ENCODE data around the gene LAD1. TPM values are rescaled to one million over a fixed set of nuclear protein-coding genes. Genes with fewer than 3 reads are reported as not detected.

LAD1 gene
- total RNA-seq, 1 donor from 2014 or later, result 72.5 TPM

DNA sequence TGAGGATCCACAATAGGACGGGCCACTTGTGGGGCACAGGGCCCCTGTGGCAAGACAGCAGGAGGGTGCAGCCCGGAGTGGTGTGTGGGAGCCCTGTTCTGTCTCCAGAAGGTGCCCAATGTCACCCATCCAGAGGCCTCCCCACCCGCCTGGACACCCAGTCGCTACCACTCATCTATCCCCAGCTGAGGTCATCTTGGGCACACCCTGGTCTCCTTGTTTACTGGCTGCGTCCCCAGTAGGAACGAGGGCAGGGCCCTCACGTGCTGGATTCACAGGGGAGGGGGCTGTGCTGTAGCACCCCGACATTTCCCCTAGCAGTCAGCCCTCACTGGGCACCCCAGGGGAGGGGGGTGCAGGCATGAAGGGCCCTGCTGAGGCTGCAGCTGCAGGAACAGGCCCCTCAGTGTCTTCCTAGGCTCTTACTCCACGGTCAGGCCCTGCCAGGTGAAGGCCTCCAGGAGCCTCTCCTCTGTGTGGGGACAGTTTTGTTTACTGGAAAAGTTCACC lies 19.3 kb downstream of the LAD1 start:
- TF ChIP-seq, protein P1, sequence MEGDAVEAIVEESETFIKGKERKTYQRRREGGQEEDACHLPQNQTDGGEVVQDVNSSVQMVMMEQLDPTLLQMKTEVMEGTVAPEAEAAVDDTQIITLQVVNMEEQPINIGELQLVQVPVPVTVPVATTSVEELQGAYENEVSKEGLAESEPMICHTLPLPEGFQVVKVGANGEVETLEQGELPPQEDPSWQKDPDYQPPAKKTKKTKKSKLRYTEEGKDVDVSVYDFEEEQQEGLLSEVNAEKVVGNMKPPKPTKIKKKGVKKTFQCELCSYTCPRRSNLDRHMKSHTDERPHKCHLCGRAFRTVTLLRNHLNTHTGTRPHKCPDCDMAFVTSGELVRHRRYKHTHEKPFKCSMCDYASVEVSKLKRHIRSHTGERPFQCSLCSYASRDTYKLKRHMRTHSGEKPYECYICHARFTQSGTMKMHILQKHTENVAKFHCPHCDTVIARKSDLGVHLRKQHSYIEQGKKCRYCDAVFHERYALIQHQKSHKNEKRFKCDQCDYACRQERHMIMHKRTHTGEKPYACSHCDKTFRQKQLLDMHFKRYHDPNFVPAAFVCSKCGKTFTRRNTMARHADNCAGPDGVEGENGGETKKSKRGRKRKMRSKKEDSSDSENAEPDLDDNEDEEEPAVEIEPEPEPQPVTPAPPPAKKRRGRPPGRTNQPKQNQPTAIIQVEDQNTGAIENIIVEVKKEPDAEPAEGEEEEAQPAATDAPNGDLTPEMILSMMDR (conservative IDR thresholded peaks at IDR 0.05; ENCODE audit: low read depth, low read length), result no peak
- no peak overlapping the region for H3K4me3 ChIP-seq (ENCODE audit: low read depth, low read length)
- DNase-seq (ENCODE audit: low read depth), result no peak

DNA sequence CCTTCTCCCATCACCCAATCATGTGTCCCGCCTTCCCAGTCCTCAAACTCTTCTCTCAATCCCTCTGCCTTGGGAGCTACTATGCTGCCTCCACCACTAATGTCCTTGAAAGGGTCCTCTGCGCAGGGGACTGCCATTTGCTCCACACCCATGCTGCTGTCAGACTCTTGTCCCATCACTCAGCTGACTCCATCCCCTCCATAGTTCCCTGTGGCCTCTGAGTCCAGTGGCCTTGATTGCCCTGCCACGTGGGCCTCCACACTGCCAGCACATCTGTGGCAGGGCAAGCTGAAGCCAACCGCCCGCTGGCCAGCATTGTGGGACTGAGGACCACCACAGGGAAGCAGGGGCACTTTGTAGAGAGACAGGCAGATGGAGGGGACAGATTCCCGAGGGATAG lies 20.3 kb downstream of the LAD1 start:
- no peak overlapping the region for H3K4me3 ChIP-seq (ENCODE audit: low read depth, low read length)
- no peak for DNase-seq (ENCODE audit: low read depth)
- TF ChIP-seq, protein P1 (conservative IDR thresholded peaks at IDR 0.05; ENCODE audit: low read depth, low read length), result no peak

DNA sequence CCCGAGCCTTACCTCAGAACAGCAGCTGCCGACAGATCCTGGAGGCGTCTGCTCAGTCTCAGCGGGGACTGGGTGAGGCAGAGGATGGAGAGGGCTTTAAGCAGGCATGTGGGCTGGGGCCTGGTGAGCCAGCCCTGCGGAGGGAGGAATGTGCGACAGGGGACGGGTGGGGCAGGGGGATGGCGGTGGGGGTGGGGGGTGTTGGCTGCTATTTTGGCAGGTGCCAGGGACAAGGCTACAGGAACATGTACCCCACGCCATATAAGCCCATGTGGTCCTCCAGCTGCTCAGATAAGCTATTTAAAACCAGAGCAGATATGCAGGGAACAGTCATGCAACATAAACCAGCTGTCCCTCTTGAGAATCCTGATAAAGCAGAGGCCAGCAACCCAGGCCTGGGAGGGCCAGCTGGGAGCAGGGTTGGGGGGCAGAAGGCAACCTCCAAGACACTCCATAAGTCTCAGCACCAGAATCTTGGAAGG lies 21.5 kb downstream of the LAD1 start, which contains the start of gene TNNT2:
TSS of gene TNNT2 (minus strand) at position 70 of the 482 bp plus-strand sequence. CDS start 4,426 bp downstream, outside the sequence.
- TF ChIP-seq, protein P1 (conservative IDR thresholded peaks at IDR 0.05; ENCODE audit: low read depth, low read length), result no peak
- DNase-seq (ENCODE audit: low read depth), result no peak
- H3K4me3 ChIP-seq (ENCODE audit: low read depth, low read length), result no peak within 1 kb of the TSS

DNA sequence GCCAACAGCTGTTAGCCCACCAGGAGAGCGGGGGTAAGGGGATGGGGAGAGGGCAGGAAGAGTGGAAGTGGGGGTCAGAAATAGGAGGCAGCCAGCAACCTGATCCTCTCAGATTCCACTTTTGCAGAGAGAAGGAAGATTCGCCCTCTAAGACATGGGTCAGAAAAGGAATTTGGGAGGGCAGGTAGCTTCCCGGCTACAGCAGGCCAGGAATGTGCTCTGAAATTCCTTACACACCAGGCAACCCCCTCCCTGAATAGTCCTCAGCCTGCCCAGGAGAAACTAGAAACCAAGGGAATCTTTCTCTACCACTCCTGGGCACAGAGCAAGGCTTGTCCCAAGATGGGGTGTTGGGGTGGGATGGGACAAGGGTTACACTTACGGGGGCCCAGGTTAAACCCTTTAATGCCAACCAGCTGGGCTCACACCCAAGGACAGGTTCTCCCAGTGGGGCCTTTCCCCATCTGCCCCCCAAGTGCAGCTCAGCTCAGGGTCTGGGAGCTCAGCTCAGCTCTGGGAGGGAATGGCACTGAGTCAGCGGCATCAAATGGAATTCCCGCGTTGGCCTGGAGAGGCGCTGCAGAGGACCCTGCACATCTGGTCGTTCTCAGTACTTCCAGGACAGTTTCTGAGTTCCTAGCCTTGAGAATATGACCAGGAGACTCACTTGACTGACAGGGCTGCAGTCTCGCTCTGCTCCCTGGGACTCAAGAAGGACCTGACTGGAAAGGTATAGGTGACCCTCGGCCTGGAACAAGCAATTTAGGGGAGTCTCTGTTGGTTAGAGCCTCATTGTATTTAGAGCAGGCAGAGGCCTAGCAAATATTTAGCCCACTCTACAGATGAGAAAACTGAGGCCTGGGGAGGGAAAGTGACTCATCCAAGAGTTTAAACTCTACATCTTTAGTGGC lies 22.4 kb downstream of the LAD1 start:
- H3K4me3 ChIP-seq (ENCODE audit: low read depth, low read length), result no peak overlapping the region
- TF ChIP-seq, protein P1 (conservative IDR thresholded peaks at IDR 0.05; ENCODE audit: low read depth, low read length), result peak; percentile 78
- no peak for DNase-seq (ENCODE audit: low read depth)

DNA sequence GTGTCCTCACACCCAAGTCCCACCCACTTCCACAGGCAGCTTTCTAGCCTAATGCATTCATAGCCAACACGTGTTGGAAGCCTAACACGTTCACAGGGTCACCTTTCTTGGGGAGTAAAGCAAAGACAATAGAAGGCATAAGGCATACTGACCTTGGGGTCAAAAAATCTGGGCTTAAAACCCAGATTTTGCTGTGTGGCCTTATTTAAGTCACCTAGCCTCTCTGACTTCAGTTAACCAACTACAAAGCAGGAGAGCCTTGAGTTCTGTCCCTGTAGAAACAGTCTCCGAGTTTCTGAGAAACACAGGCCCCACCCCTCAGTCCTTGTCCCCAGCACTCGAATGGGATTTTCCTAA lies 23.0 kb downstream of the LAD1 start:
- TF ChIP-seq, protein P1 (conservative IDR thresholded peaks at IDR 0.05; ENCODE audit: low read depth, low read length), result no peak
- DNase-seq (ENCODE audit: low read depth), result no peak
- no peak overlapping the region for H3K4me3 ChIP-seq (ENCODE audit: low read depth, low read length)

DNA sequence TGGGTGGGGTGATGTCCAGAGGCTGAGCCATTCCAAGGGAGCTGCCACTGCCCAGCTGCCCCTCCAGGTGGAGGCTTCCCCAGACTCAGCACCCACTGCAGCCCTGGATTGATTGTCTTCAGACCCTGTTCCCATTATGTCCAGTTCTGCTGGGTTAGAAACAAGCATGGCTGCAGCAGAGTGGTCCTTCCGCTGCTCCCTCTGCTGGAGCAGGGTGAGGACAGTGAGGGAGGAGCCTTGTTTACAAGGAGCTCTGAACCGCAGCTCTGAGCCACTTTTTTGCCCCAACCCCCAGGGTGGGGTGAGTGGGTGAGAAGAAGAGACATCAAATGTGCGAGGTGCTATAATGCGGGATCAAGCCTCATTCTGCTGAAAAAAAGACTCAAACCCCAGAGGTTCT lies 24.0 kb downstream of the LAD1 start:
- DNase-seq (ENCODE audit: low read depth), result no peak
- TF ChIP-seq, protein P1 (conservative IDR thresholded peaks at IDR 0.05; ENCODE audit: low read depth, low read length), result peak; percentile 10
- H3K4me3 ChIP-seq (ENCODE audit: low read depth, low read length), result no peak overlapping the region

Measured in epithelial cell of proximal tubule (primary cell).